H9 (cell line): ENCODE measurements around the gene TBC1D1. TPM values are rescaled to one million over a fixed set of nuclear protein-coding genes. Genes with fewer than 3 reads are reported as not detected.
A peak's percentile ranks its signal among the peaks of the same experiment; 100 is the strongest.

Experiments
- DNase-seq: peaks from one replicate; pipeline ENCODE4 v3.0.0-alpha.2; 2017
- H2AFZ ChIP-seq: one replicate; pipeline ENCODE4 v1.6.1; 2013; ENCODE audit warnings: mild to moderate bottlenecking, low read length, control low read depth, moderate library complexity
- H2AK5ac ChIP-seq: 2 replicates; pipeline ENCODE4 v1.6.1; 2013; ENCODE audit warnings: low read length, control low read depth, mixed read lengths; ENCODE audit not compliant: insufficient read length
- H2BK120ac ChIP-seq: one replicate; pipeline ENCODE4 v1.6.1; 2013; ENCODE audit warnings: low read depth, mild to moderate bottlenecking, low read length, control low read depth, inconsistent platforms; ENCODE audit not compliant: poor library complexity, severe bottlenecking
- H2BK12ac ChIP-seq: 2 replicates; pipeline ENCODE4 v1.6.1; 2013; ENCODE audit warnings: low read length, control low read depth, mixed read lengths, low read depth; ENCODE audit not compliant: insufficient read length
- H2BK15ac ChIP-seq: 2 replicates; pipeline ENCODE4 v1.6.1; 2013; ENCODE audit warnings: low read depth, low read length, control low read depth
- H2BK20ac ChIP-seq: one replicate; pipeline ENCODE4 v1.6.1; 2013; ENCODE audit warnings: low read depth, mild to moderate bottlenecking, low read length, control low read depth, inconsistent platforms; ENCODE audit not compliant: poor library complexity, severe bottlenecking
- H2BK5ac ChIP-seq: 2 replicates; pipeline ENCODE4 v1.6.1; 2013; ENCODE audit warnings: low read length, control low read depth, mixed read lengths; ENCODE audit not compliant: insufficient read length
- H3K14ac ChIP-seq: 2 replicates; pipeline ENCODE4 v1.6.1; 2013; ENCODE audit warnings: low read length, control low read depth; ENCODE audit not compliant: insufficient read depth
- H3K18ac ChIP-seq: 2 replicates; pipeline ENCODE4 v1.6.1; 2013; ENCODE audit warnings: low read depth, mild to moderate bottlenecking, mixed read lengths, low read length, control low read depth; ENCODE audit not compliant: insufficient read length
- H3K23ac ChIP-seq: 2 replicates; pipeline ENCODE4 v1.6.1; 2013; ENCODE audit warnings: low read length, control low read depth, mixed read lengths, low read depth; ENCODE audit not compliant: insufficient read length
- H3K23me2 ChIP-seq: 2 replicates; pipeline ENCODE4 v1.6.1; 2013; ENCODE audit warnings: low read depth, mild to moderate bottlenecking, mixed read lengths, low read length, control low read depth; ENCODE audit not compliant: insufficient read length, poor library complexity, severe bottlenecking
- H3K27ac ChIP-seq: 2 replicates; pipeline ENCODE4 v1.5.1; 2013; ENCODE audit warnings: low read length, control low read depth, mixed read lengths, low read depth; ENCODE audit not compliant: insufficient read length
- H3K27me3 ChIP-seq: 2 replicates; pipeline ENCODE4 v1.6.1; 2013; ENCODE audit warnings: low read length, control low read depth, inconsistent platforms; ENCODE audit not compliant: insufficient read depth
- H3K4ac ChIP-seq: 2 replicates; pipeline ENCODE4 v1.6.1; 2013; ENCODE audit warnings: low read depth, mild to moderate bottlenecking, control low read depth, inconsistent platforms, low read length, moderate library complexity
- H3K4me1 ChIP-seq: 2 replicates; pipeline ENCODE4 v1.6.1; 2013; ENCODE audit warnings: low read length, control low read depth, inconsistent platforms; ENCODE audit not compliant: insufficient read depth
- H3K4me2 ChIP-seq: 2 replicates; pipeline ENCODE4 v1.6.1; 2013; ENCODE audit warnings: low read length, control low read depth, mixed read lengths; ENCODE audit not compliant: insufficient read length, insufficient read depth
- H3K56ac ChIP-seq: 2 replicates; pipeline ENCODE4 v1.6.1; 2013; ENCODE audit warnings: low read depth, mild to moderate bottlenecking, mixed read lengths, low read length, control low read depth; ENCODE audit not compliant: insufficient read length
- H3K79me1 ChIP-seq: 2 replicates; pipeline ENCODE4 v1.6.1; 2013; ENCODE audit warnings: low read depth, mild to moderate bottlenecking, moderate library complexity, low read length, control low read depth, inconsistent platforms; ENCODE audit not compliant: insufficient read depth, poor library complexity, severe bottlenecking
- H3K79me2 ChIP-seq: 2 replicates; pipeline ENCODE4 v1.6.1; 2013; ENCODE audit warnings: low read length, control low read depth, inconsistent platforms; ENCODE audit not compliant: insufficient read depth
- H3K9ac ChIP-seq: 2 replicates; pipeline ENCODE4 v1.6.1; 2013; ENCODE audit warnings: low read length, control low read depth, mixed read lengths; ENCODE audit not compliant: insufficient read length; ENCODE audit errors: extremely low read depth
- H3K9me3 ChIP-seq: one replicate; pipeline ENCODE4 v1.6.1; 2013; ENCODE audit warnings: low read depth, low read length, inconsistent platforms; ENCODE audit not compliant: control insufficient read depth
- H3T11ph ChIP-seq: one replicate; pipeline ENCODE4 v1.6.1; 2013; ENCODE audit warnings: mild to moderate bottlenecking, low read length, control low read depth, inconsistent platforms
- H4K20me1 ChIP-seq: one replicate; pipeline ENCODE4 v1.6.1; 2013; ENCODE audit not compliant: control insufficient read depth, insufficient read length, insufficient read depth
- H4K5ac ChIP-seq: 2 replicates; pipeline ENCODE4 v1.6.1; 2013; ENCODE audit warnings: low read depth, mild to moderate bottlenecking, mixed read lengths, low read length, control low read depth; ENCODE audit not compliant: insufficient read length
- H4K8ac ChIP-seq: replicated peaks from 2 replicates; pipeline ENCODE4 v1.6.1; 2013; ENCODE audit warnings: low read length, control low read depth, mixed read lengths, low read depth; ENCODE audit not compliant: insufficient read length
- H4K91ac ChIP-seq: 2 replicates; pipeline ENCODE4 v1.6.1; 2013; ENCODE audit warnings: low read depth, mild to moderate bottlenecking, moderate library complexity, mixed read lengths, low read length, control low read depth; ENCODE audit not compliant: insufficient read length
- H3K27ac Mint-ChIP-seq, 3 experiments: 2 replicates in 2 of 3; 3 replicates in 1 of 3; pipeline ENCODE4 v1.8.0; 2020 to 2021; ENCODE audit warnings: mixed read lengths in 3 of 3, mild to moderate bottlenecking in 1 of 3, moderate library complexity in 1 of 3
- H3K27me3 Mint-ChIP-seq: 2 replicates; pipeline ENCODE4 v1.8.0; 2021; ENCODE audit warnings: low read depth, mild to moderate bottlenecking, moderate library complexity, mixed read lengths
- H3K36me3 Mint-ChIP-seq, 3 experiments: 2 replicates in 2 of 3; 3 replicates in 1 of 3; pipeline ENCODE4 v1.8.0; 2020 to 2021; ENCODE audit warnings: low read depth in 3 of 3, mixed read lengths in 3 of 3; ENCODE audit not compliant: insufficient read depth in 1 of 3
- H3K4me1 Mint-ChIP-seq, 2 experiments: 2 replicates each; pipeline ENCODE4 v1.8.0; 2020; ENCODE audit warnings: mixed read lengths in 2 of 2
- H3K4me3 Mint-ChIP-seq, 2 experiments: 2 replicates in 1 of 2; 3 replicates in 1 of 2; pipeline ENCODE4 v1.8.0; 2020 to 2021; ENCODE audit warnings: mild to moderate bottlenecking in 2 of 2, mixed read lengths in 2 of 2, moderate library complexity in 1 of 2
- H3K9me3 Mint-ChIP-seq, 2 experiments: 2 replicates in 1 of 2; 3 replicates in 1 of 2; pipeline ENCODE4 v1.8.0; 2020; ENCODE audit warnings: mild to moderate bottlenecking in 2 of 2, mixed read lengths in 2 of 2, moderate library complexity in 1 of 2
- WGBS: extraction: QIAGEN DNeasy Blood & Tissue Kit; methylation state at CpG from one replicate; pipeline ENCODE4 v1.1.7; 2013; ENCODE audit warnings: missing lambda C conversion rate, low lambda C conversion rate, mixed read lengths; ENCODE audit not compliant: insufficient read length; ENCODE audit errors: extremely low coverage; 5-methylcytosine and 5-hydroxymethylcytosine counted together
- total RNA-seq: library from RNA; stranded (reverse); gene quantifications from 2 replicates; pipeline ENCODE4 v1.2.1, GENCODE V29; 2021
- TF ChIP-seq, protein P1 (sequence below): fragments of 200-600 bp; sonication (generic); conservative IDR thresholded peaks from 3 replicates; pipeline ENCODE4 v1.8.0; 2021; ENCODE audit warnings: antibody characterized with exemption, mild to moderate bottlenecking

TBC1D1 gene
- total RNA-seq, 1 experiment from 2014 or later, result 109 TPM

- peaks cover 18 to 21% of the 10 kb centered on the region in 2 experiments for H3K4me1 Mint-ChIP-seq
- peak overlapping the region in 1 of 3 experiments; percentile 60; a peak in 3 of 7 replicates for H3K27ac Mint-ChIP-seq
- no peak overlapping the region for H3K4me2 ChIP-seq
Observed at GRCh38 chr4:38082021-38082420, 191.1 kb downstream of the TBC1D1 start.

More at GRCh38 chr4:38082021-38082420, 191.1 kb downstream of the TBC1D1 start:
- TF ChIP-seq, protein P1, sequence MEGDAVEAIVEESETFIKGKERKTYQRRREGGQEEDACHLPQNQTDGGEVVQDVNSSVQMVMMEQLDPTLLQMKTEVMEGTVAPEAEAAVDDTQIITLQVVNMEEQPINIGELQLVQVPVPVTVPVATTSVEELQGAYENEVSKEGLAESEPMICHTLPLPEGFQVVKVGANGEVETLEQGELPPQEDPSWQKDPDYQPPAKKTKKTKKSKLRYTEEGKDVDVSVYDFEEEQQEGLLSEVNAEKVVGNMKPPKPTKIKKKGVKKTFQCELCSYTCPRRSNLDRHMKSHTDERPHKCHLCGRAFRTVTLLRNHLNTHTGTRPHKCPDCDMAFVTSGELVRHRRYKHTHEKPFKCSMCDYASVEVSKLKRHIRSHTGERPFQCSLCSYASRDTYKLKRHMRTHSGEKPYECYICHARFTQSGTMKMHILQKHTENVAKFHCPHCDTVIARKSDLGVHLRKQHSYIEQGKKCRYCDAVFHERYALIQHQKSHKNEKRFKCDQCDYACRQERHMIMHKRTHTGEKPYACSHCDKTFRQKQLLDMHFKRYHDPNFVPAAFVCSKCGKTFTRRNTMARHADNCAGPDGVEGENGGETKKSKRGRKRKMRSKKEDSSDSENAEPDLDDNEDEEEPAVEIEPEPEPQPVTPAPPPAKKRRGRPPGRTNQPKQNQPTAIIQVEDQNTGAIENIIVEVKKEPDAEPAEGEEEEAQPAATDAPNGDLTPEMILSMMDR, result no peak
- H3K4me3 Mint-ChIP-seq, result no peak overlapping the region
- H3K27me3 ChIP-seq, result no peaks in the 10 kb centered on the region
- peaks cover 8% of the 10 kb centered on the region; the same call in 1 of the 2 replicates for H3K4me1 ChIP-seq
- DNase-seq, result no peak
- no peak overlapping the region for H3T11ph ChIP-seq
- no peaks in the 10 kb centered on the region; a peak in 1 of 5 replicates for H3K9me3 Mint-ChIP-seq
- no CpG with 5 or more reads among the region's 6 CpGs for WGBS
- no peaks in the 10 kb centered on the region for H3K9me3 ChIP-seq
- peaks cover 7 to 9% (median 9%) of the 10 kb centered on the region in 3 experiments for H3K36me3 Mint-ChIP-seq
- H2BK5ac ChIP-seq, result no peak overlapping the region
- H3K14ac ChIP-seq, result no peak overlapping the region
- H3K79me2 ChIP-seq, result no peaks in the 10 kb centered on the region
- no peak overlapping the region for H3K9ac ChIP-seq
- H4K91ac ChIP-seq, result no peak overlapping the region
- H3K27ac ChIP-seq, result no peak overlapping the region
- H3K18ac ChIP-seq, result no peak overlapping the region
- no peak overlapping the region for H2BK15ac ChIP-seq
- no peaks in the 10 kb centered on the region for H4K20me1 ChIP-seq
- H4K5ac ChIP-seq, result no peak overlapping the region
- H2AFZ ChIP-seq, result no peak overlapping the region
- no peak overlapping the region for H3K4ac ChIP-seq
- no peak overlapping the region for H4K8ac ChIP-seq
- H3K56ac ChIP-seq, result no peak overlapping the region
- H3K23me2 ChIP-seq, result no peaks in the 10 kb centered on the region
- no peak overlapping the region for H2AK5ac ChIP-seq
- H2BK20ac ChIP-seq, result no peak overlapping the region
- no peaks in the 10 kb centered on the region for H3K27me3 Mint-ChIP-seq
- H3K23ac ChIP-seq, result no peak overlapping the region
- H3K79me1 ChIP-seq, result peaks cover 2% of the 10 kb centered on the region
- no peak overlapping the region for H2BK120ac ChIP-seq
- H2BK12ac ChIP-seq, result no peak overlapping the region
